ENCODE data around the gene OR10AD1. TPM values are rescaled to one million over a fixed set of nuclear protein-coding genes. Genes with fewer than 3 reads are reported as not detected.

OR10AD1 gene
- total and polyA plus RNA-seq, 9 of the 15 experiments (the other 6 are each of a cell fraction or from before 2014, with no cell fraction given): not detected

- no peak for TF ChIP-seq TFE3 (CRISPR knock-in tag; IDR thresholded peaks at IDR 0.05)
- TF ChIP-seq ZNF23 (CRISPR knock-in tag; IDR thresholded peaks at IDR 0.05): no peak
- no peak for TF ChIP-seq DIDO1 (tag; IDR thresholded peaks at IDR 0.05; ENCODE audit: low read depth)
- no peak for TF ChIP-seq ETV5 (CRISPR knock-in tag; IDR thresholded peaks at IDR 0.05; ENCODE audit: low read depth)
- TF ChIP-seq SPI1 (IDR thresholded peaks at IDR 0.05; ENCODE audit: borderline replicate concordance, low read depth, low read length): no peak
- 0 out of 2 replicates have a peak, but pooled peaks have one; percentile 39 for TF ChIP-seq SAFB (IDR thresholded peaks at IDR 0.05; ENCODE audit: borderline replicate concordance, low read depth, low read length)
- no peak for TF ChIP-seq HNRNPUL1 (IDR thresholded peaks at IDR 0.05; ENCODE audit: low read length)
- peak; percentile 56; the same call in 1 of the 2 replicates for TF ChIP-seq GABPB1 (CRISPR knock-in tag; IDR thresholded peaks at IDR 0.05)
- TF ChIP-seq ZBTB7A (IDR thresholded peaks at IDR 0.05; ENCODE audit: borderline replicate concordance, control insufficient read depth, low read depth, low read length): no peak
- peak; percentile 97 for TF ChIP-seq RFX1 (IDR thresholded peaks at IDR 0.05)
- TF ChIP-seq DLX4 (CRISPR knock-in tag; IDR thresholded peaks at IDR 0.05): no peak
- TF ChIP-seq ZBTB34 (CRISPR knock-in tag; IDR thresholded peaks at IDR 0.05): no peak
- TF ChIP-seq MAX (CRISPR knock-in tag; IDR thresholded peaks at IDR 0.05): no peak
- no peak for TF ChIP-seq CLOCK (CRISPR knock-in tag; IDR thresholded peaks at IDR 0.05; ENCODE audit: borderline replicate concordance)
- TF ChIP-seq MCM3 (IDR thresholded peaks at IDR 0.05): no peak
- no peak for TF ChIP-seq LARP7 (IDR thresholded peaks at IDR 0.05)
- no peak for TF ChIP-seq PHF8 (IDR thresholded peaks at IDR 0.05; ENCODE audit: borderline replicate concordance, low read length)
- TF ChIP-seq EHMT2 (IDR thresholded peaks at IDR 0.05): no peak
- TF ChIP-seq RCOR1 (IDR thresholded peaks at IDR 0.05; ENCODE audit: borderline replicate concordance in 1 of 2, low read depth in 2 of 2, low read length in 2 of 2): peak in 1 of 2 experiments; percentile 76; a peak in 2 of 4 replicates
- no peak for TF ChIP-seq SRSF1 (IDR thresholded peaks at IDR 0.05; ENCODE audit: low read depth, low read length)
- no peak for TF ChIP-seq ZBTB26 (CRISPR knock-in tag; IDR thresholded peaks at IDR 0.05)
Measured at GRCh38 chr12:48183091-48183875, 19.8 kb downstream of the OR10AD1 start, which contains the start of gene CCDC184 (continued).

Data from K562 (cell line).